ENCODE measurements around the gene VSIG4. TPM values are rescaled to one million over a fixed set of nuclear protein-coding genes. Genes with fewer than 3 reads are reported as not detected.

Gene VSIG4
- polyA plus RNA-seq, 1 of the 3 experiments (the other 2 are of a cell fraction), result not detected

DNA sequence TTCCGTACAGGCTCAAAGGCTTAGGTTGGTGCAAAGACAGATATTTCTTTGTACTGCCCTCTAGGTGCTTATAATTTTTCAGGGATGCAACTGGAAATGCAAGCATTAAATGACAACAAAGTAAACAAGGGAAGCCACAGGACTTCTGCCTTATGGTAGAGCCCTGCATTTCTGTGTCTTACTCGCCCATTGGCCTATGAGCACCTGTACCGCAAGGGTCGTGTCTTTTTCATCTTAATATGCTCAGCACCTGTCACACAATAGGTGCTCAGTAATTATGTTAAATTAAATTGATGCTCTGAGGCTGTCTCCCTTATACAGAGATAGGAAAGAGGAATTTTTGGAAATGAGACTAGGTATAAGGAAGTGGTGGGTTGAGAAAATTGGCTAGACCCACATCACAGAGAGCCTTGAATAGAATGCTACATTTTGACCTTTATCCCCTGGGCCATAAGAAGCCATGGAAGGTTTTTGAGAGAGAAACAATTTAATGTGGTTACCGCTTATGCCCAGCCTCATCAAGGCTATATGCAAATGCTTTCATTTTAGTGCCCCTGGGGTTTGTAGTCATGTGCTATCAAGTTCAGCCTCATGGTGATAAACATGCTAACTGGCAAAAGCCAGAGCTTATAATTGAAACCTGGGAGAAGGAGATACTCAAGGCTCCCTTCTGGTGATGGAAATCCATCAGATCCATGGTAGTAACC lies 16.3 kb downstream of the VSIG4 start (continued):
- TF ChIP-seq FOXM1 (IDR thresholded peaks at IDR 0.05; ENCODE audit: low read depth) (no peak), JUND (IDR thresholded peaks at IDR 0.05) (no peak)

DNA sequence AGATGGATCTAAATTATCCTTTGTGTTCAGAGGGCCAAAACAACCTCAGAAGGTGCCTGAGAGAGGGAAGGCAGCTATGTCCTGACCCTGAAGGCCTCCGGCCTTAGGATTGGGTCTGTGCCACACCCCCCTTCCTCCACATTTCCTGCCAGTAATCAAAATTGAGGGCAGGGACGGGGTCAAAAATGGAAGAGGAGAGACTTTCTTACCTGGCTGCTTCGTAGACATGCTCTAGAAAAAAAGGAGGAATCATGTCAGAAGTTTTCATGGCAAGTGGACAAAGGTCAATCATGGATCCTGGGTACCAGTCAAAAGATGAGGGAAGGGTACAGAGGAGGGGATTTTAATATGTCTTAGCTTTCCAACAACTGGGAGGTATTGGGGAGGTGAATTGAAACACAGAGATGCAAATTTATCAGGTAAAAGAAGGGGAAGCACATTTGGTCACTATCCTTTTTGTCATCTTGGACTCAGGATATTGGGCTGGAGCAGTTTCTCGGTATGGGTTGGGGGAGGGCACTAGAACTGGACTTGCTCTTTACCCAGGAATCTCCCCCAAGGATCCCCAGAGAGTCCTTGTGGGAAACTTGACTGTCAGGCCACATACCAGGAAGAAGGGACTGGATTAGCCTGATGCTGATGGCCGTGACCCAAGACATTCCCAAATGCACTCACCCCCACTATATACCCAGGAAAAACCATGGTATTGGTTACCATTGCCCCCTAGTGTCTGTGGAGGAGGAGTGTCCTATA lies 17.1 kb downstream of the VSIG4 start:
- H3K9me3 ChIP-seq, result no peaks in the 10 kb centered on the region
- WGBS (ENCODE audit: low lambda C conversion rate), result 0% methylated on average over 5 of the region's 5 CpGs

DNA sequence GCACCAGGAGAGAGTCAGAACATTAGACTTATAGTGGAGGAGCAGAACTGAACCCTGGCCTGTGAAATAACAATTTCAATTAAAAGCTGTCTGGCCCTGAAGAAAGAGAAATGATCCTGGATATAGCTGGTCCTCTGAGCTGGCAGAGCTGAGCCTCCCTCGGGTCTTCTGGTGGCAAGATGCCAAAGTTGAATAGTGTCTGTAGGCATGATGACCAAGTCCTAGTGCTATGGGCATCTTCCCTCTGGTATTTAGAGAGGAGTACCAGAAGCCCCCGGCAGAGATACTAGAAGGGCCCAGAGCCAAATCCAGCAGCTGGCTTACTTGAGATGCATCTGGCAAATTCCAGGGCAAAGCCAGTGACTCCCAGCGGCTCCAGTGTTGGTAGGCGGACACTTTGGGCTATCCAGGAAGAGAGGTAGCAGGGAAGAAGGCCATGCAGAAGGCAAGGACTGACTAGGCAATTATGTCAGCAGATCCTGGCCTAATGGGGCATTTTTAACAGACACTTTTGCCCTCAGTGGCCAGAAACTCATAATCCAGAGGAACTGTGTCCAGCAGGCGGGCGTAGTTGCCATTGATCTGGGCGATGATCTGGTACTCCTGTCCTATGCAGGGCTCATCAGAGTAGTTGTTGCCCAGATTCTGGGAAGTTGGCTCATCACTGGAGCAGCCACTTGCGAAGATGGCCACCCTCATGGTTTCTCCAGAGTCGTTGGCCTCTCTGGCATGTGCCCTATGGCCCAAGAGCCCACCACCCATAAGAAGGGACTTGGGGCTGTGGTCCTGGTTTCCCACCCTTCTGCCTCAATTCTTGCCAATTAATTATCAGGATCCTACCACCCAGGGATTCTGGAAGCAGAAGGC lies 17.9 kb downstream of the VSIG4 start:
- WGBS (ENCODE audit: low lambda C conversion rate), result 0% methylated on average over 4 of the region's 9 CpGs
- Histone ChIP-seq H4K20me1 (ENCODE audit: insufficient read depth) (no peaks in the 10 kb centered on the region), H3K4me2 (no peak overlapping the region), H3K27ac (ENCODE audit: low read depth in 2 of 2, low read length in 1 of 2) (no peak overlapping the region), H3K9me2 (no peaks in the 10 kb centered on the region), H2AFZ (ENCODE audit: low read depth) (no peak overlapping the region), H3F3A (replicated peaks; ENCODE audit: insufficient read depth) (no peaks in the 10 kb centered on the region), H3K79me2 (ENCODE audit: insufficient read depth) (no peaks in the 10 kb centered on the region), H3K9ac (no peak overlapping the region), H3K27me3 (ENCODE audit: insufficient read depth) (no peaks in the 10 kb centered on the region), H3K36me3 (replicated peaks in 1 of 2; ENCODE audit: control insufficient read depth in 1 of 2, insufficient read depth in 2 of 2, low read length in 1 of 2) (no peaks in the 10 kb centered on the region), H3K4me3 (ENCODE audit: low read depth in 2 of 2, low read length in 1 of 2) (no peak overlapping the region), H3K4me1 (ENCODE audit: control insufficient read depth in 1 of 2, insufficient read depth in 2 of 2, low read depth in 1 of 2, low read length in 1 of 2) (no peaks in the 10 kb centered on the region), H3K9me3 (no peaks in the 10 kb centered on the region)
- no peak for TF ChIP-seq JUND (IDR thresholded peaks at IDR 0.05)
- TF ChIP-seq RXRA (IDR thresholded peaks at IDR 0.05; ENCODE audit: borderline replicate concordance, low read depth), result no peak
- no peak for TF ChIP-seq NRF1 (IDR thresholded peaks at IDR 0.05; ENCODE audit: low read depth, low read length)
- no peak for TF ChIP-seq FOSL2 (IDR thresholded peaks at IDR 0.05; ENCODE audit: borderline replicate concordance, low read depth)
- no peak for TF ChIP-seq POLR2AphosphoS5 (IDR thresholded peaks at IDR 0.05; ENCODE audit: low read depth, low read length)
- no peak for TF ChIP-seq RFX5 (IDR thresholded peaks at IDR 0.05; ENCODE audit: low read length)
- no peak for TF ChIP-seq GABPA (IDR thresholded peaks at IDR 0.05; ENCODE audit: low read depth)
- TF ChIP-seq EZH2phosphoT487 (IDR thresholded peaks at IDR 0.05; ENCODE audit: borderline replicate concordance, low read depth), result no peak
- no peak for TF ChIP-seq NFIC (IDR thresholded peaks at IDR 0.05; ENCODE audit: borderline replicate concordance)
- no peak for TF ChIP-seq FOXM1 (IDR thresholded peaks at IDR 0.05; ENCODE audit: low read depth)
- no peak for TF ChIP-seq RAD21 (IDR thresholded peaks at IDR 0.05; ENCODE audit: low read length)
- no peak for TF ChIP-seq YY1 (IDR thresholded peaks at IDR 0.05; ENCODE audit: low read depth)
- TF ChIP-seq, protein P1, sequence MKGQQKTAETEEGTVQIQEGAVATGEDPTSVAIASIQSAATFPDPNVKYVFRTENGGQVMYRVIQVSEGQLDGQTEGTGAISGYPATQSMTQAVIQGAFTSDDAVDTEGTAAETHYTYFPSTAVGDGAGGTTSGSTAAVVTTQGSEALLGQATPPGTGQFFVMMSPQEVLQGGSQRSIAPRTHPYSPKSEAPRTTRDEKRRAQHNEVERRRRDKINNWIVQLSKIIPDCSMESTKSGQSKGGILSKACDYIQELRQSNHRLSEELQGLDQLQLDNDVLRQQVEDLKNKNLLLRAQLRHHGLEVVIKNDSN (IDR thresholded peaks at IDR 0.05; ENCODE audit: borderline replicate concordance, low read depth), result no peak
- TF ChIP-seq GATA2 (CRISPR knock-in tag; IDR thresholded peaks at IDR 0.05), result no peak
- ChIA-PET CTCF (interaction anchor here (1.6 kb wide), 1 partner anchor 9 kb away, joined by 6 read pairs; no protein-coding TSS in a partner anchor), POLR2A (no interaction called here)
- no peak for DNase-seq

More for the DNA sequence above, 17.1 kb downstream of the VSIG4 start:
- no peaks in the 10 kb centered on the region for H3K27me3 ChIP-seq (ENCODE audit: insufficient read depth)
- no peak overlapping the region for H3K9ac ChIP-seq
- no peaks in the 10 kb centered on the region for H3F3A ChIP-seq (replicated peaks; ENCODE audit: insufficient read depth)
- no peaks in the 10 kb centered on the region for H4K20me1 ChIP-seq (ENCODE audit: insufficient read depth)
- no peaks in the 10 kb centered on the region for H3K36me3 ChIP-seq (replicated peaks in 1 of 2; ENCODE audit: control insufficient read depth in 1 of 2, insufficient read depth in 2 of 2, low read length in 1 of 2)
- POLR2A ChIA-PET, result no interaction called here
- H3K4me1 ChIP-seq (ENCODE audit: control insufficient read depth in 1 of 2, insufficient read depth in 2 of 2, low read depth in 1 of 2, low read length in 1 of 2), result no peaks in the 10 kb centered on the region
- H3K9me2 ChIP-seq, result no peaks in the 10 kb centered on the region
- no peak overlapping the region for H3K4me3 ChIP-seq (ENCODE audit: low read depth in 2 of 2, low read length in 1 of 2)
- no peak for TF ChIP-seq GATA2 (CRISPR knock-in tag; IDR thresholded peaks at IDR 0.05)
- TF ChIP-seq, protein P2, sequence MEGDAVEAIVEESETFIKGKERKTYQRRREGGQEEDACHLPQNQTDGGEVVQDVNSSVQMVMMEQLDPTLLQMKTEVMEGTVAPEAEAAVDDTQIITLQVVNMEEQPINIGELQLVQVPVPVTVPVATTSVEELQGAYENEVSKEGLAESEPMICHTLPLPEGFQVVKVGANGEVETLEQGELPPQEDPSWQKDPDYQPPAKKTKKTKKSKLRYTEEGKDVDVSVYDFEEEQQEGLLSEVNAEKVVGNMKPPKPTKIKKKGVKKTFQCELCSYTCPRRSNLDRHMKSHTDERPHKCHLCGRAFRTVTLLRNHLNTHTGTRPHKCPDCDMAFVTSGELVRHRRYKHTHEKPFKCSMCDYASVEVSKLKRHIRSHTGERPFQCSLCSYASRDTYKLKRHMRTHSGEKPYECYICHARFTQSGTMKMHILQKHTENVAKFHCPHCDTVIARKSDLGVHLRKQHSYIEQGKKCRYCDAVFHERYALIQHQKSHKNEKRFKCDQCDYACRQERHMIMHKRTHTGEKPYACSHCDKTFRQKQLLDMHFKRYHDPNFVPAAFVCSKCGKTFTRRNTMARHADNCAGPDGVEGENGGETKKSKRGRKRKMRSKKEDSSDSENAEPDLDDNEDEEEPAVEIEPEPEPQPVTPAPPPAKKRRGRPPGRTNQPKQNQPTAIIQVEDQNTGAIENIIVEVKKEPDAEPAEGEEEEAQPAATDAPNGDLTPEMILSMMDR (IDR thresholded peaks at IDR 0.05), result peak; percentile 27; the same call in 1 of the 2 replicates
- DNase-seq, result no peak
- no peaks in the 10 kb centered on the region for H3K79me2 ChIP-seq (ENCODE audit: insufficient read depth)
- H3K27ac ChIP-seq (ENCODE audit: low read depth in 2 of 2, low read length in 1 of 2), result no peak overlapping the region
- no peak overlapping the region for H3K4me2 ChIP-seq
- H2AFZ ChIP-seq (ENCODE audit: low read depth), result no peak overlapping the region
- CTCF ChIA-PET, result no interaction called here

All from SK-N-SH (cell line).